Measurements from ENCODE around the gene RHOD. TPM values are rescaled to one million over a fixed set of nuclear protein-coding genes. Genes with fewer than 3 reads are reported as not detected.

Gene RHOD
- total RNA-seq, 3 donors from 2014 or later: 3.3 to 7.2 (median 3.9) TPM

DNA sequence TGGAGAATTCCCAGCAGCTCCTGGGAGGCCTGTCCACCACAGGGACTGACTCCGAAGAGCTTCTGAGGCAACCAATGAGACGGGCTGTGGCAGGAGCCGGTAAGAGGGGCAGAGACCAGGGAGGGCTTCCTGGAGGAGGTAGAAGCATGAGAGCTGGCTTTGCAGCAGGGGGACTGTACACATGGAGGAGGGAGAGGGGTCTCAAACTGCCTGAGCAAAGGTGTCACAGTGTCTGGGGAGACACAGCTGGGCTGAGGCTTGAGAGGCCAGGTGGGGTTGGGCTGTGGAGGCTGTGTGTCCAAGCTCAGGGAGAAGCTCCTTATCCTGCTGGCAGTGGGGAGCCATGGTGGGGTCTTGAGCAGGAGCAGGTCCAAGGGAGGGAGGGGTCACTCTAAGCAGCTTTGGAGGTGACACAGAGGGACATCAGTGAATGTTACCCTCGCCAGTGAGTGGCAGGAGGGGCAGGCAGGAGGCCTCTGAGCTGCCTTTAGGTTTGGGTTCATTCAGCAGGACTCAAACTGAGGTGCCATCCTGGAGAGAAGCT, 4.6 kb upstream of the RHOD start:
- H3K4me3 ChIP-seq: no peak overlapping the region
- no peaks in the 10 kb centered on the region for H3K9me3 ChIP-seq
- intact Hi-C loops (cut with DNase I, micrococcal nuclease): no loop called here
- no peak for ATAC-seq
- TF ChIP-seq, protein P1, sequence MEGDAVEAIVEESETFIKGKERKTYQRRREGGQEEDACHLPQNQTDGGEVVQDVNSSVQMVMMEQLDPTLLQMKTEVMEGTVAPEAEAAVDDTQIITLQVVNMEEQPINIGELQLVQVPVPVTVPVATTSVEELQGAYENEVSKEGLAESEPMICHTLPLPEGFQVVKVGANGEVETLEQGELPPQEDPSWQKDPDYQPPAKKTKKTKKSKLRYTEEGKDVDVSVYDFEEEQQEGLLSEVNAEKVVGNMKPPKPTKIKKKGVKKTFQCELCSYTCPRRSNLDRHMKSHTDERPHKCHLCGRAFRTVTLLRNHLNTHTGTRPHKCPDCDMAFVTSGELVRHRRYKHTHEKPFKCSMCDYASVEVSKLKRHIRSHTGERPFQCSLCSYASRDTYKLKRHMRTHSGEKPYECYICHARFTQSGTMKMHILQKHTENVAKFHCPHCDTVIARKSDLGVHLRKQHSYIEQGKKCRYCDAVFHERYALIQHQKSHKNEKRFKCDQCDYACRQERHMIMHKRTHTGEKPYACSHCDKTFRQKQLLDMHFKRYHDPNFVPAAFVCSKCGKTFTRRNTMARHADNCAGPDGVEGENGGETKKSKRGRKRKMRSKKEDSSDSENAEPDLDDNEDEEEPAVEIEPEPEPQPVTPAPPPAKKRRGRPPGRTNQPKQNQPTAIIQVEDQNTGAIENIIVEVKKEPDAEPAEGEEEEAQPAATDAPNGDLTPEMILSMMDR (IDR thresholded peaks at IDR 0.05): no peak
- H3K4me1 ChIP-seq (ENCODE audit: low read depth): peaks cover 17% of the 10 kb centered on the region
- H3K36me3 ChIP-seq (ENCODE audit: low read depth): no peaks in the 10 kb centered on the region
- DNase-seq: no peak

DNA sequence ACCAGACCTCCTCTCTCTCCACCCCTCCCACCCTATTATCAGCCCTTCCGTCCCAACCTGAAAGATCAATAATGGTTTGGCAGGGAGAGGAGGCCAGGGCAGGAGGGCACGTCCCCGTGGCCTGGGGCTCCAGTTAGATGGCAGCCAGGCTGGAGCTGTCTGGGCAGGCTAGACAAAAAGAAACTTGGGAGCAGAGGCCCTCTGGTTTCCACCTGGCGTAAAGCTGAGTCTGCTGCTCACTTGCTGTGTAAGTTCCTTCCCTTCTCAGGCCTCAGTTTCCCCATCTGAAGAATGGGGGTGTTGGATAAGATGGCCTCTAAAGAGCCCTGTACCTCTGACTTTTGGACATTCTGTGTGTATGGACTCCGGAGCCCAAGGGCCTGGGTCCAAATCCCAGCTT, 3.8 kb upstream of the RHOD start:
- ATAC-seq: no peak
- no peak for DNase-seq
- Histone ChIP-seq H3K4me3 (no peak overlapping the region), H3K36me3 (ENCODE audit: low read depth) (no peaks in the 10 kb centered on the region), H3K9me3 (no peaks in the 10 kb centered on the region), H3K4me1 (ENCODE audit: low read depth) (peaks cover 17% of the 10 kb centered on the region)
- TF ChIP-seq, protein P1 (IDR thresholded peaks at IDR 0.05): no peak
- intact Hi-C loops (cut with DNase I, micrococcal nuclease): no loop called here

DNA sequence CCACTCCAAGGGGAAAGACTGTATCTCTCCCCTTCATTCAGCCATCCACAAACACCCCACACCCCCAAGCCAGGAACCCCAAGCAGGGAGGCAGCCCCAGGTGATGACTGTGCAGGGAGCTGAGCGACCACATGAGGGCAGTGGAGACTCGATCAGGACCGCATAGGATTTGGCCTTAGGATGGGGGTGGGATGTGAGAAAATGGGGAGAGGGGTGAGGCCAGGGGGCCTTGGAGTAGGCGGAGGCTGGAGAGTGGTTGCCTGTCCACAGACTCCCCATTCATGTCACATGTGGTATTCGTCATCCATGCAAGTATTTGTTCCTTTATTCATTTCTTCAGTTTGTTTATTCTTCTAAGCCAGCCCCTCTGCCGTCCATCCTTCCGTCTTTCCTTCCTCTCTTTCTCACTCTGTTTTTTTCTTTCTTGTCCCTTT, 2.7 kb upstream of the RHOD start:
- TF ChIP-seq, protein P1 (IDR thresholded peaks at IDR 0.05): peak; percentile 42
- H3K4me3 ChIP-seq: no peak overlapping the region
- no peaks in the 10 kb centered on the region for H3K36me3 ChIP-seq (ENCODE audit: low read depth)
- peak in 2 of 3 donors; percentile 69 to 71 for DNase-seq
- H3K9me3 ChIP-seq: no peaks in the 10 kb centered on the region
- intact Hi-C loops (cut with DNase I, micrococcal nuclease): no loop called here
- peaks cover 17% of the 10 kb centered on the region for H3K4me1 ChIP-seq (ENCODE audit: low read depth)
- ATAC-seq: peak; percentile 43

DNA sequence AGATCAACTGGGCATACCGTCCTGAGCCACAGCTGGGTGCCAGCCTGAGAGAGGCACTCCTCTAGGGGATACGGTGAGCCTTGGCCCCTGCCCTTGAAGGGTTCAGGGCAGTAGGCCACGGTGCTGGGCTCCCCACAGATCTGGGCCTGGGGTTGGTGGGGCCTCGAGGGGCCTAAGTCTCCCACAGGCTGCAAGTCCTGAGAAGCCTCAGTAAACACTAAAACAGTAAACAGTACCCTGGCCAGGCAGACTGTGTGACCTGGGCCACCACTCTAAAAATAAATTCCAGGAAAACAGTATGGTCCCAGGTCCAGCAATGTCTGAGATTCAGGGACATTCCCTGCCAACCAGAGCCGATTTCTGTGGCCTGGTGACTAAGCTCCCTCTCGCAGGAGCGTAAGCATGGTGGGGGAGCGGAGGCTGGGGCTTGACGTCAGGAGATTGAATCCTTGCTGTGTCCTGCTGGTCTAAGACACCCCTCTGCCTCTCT, 2.3 kb upstream of the RHOD start:
- no peak for DNase-seq
- TF ChIP-seq, protein P1 (IDR thresholded peaks at IDR 0.05): no peak
- intact Hi-C loops (cut with DNase I, micrococcal nuclease): no loop called here
- ATAC-seq: no peak
- no peaks in the 10 kb centered on the region for H3K9me3 ChIP-seq
- no peaks in the 10 kb centered on the region for H3K36me3 ChIP-seq (ENCODE audit: low read depth)
- H3K4me1 ChIP-seq (ENCODE audit: low read depth): peaks cover 17% of the 10 kb centered on the region
- H3K4me3 ChIP-seq: no peak overlapping the region

DNA sequence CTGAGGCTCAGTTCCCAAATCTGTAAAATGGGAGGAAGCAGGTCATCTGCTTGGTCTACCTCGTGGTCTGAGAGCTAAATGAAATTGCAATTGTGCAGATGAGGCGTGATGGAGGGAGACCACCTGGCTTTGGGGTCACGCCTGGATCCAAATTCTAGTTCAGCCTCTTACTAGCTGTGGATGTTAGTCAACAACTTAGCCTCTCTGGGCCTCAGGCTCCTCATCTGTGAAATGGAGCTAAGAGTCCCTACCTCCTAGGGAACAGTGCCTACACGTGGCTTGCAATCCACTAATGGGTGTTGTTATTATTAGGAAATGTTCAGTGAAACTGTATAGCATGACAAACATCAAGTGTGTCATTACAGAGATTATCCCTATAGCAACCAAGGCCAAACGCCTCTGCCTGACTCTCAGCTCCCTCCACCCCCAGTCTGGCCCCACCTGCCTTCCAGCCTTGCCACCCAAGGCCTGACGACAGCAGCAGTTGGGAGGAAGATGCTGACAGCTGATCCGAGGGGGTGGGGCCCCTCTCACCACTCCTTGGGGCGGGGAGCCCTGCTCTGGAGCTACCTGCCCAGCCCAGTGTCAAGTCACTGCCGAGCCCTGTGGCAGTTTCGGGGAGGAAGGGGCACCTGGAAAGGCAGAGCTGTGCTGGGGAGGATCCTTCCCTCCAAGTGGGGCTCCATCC, 1.7 kb upstream of the RHOD start:
- TF ChIP-seq, protein P1 (IDR thresholded peaks at IDR 0.05): no peak
- Histone ChIP-seq H3K36me3 (ENCODE audit: low read depth) (no peaks in the 10 kb centered on the region), H3K4me3 (no peak overlapping the region), H3K9me3 (no peaks in the 10 kb centered on the region), H3K4me1 (ENCODE audit: low read depth) (peaks cover 17% of the 10 kb centered on the region)
- ATAC-seq: peak; percentile 88
- intact Hi-C loops (cut with DNase I, micrococcal nuclease): no loop called here
- peak; percentile 75 to 86 (median 83) for DNase-seq
